SKM-1 (cell line): ENCODE results near the gene OR1S2.
"Not testable (repeated sequence)": the region's sequence is repeated elsewhere in the genome, so short reads cannot be mapped to it uniquely, and the experiment has no call there.

Experiments
- DNase-seq: peaks from one replicate; lab custom pipeline; 2025; ENCODE audit not compliant: unreplicated experiment; lab: John Stamatoyannopoulos, UW

Gene OR1S2

DNA sequence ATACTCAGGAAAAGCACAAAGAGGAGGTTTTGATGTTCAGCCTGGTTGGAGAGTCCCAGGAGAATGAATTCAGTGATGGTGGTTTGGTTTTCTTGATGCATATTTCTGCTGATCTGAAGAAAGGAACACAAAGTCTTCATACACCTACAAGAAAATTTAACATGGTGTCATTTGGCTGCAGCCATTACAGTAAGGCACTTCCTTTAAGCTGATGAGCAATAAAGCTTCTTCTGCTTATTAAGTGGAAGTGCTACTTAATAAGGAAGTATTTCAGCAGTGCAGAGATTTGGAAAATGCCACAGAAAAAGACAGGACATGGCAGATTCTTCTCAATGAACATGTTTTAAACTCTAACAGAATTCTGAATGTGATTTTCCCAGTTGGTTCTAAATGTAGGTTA is at the start of gene OR1S2:
TSS of gene OR1S2 (minus strand) at position 101 of the 400 bp plus-strand sequence. CDS start at position 101, 0 bp downstream.
- DNase-seq, result no peak

- no peak for DNase-seq
These were observed 40.0 kb upstream of the OR1S2 start for GRCh38 chr11:58243954-58244353.

GRCh38 chr11:58227956-58228615 is 24.1 kb upstream of the OR1S2 start:
- no peak for DNase-seq

GRCh38 chr11:58222721-58223120 is 18.8 kb upstream of the OR1S2 start:
- DNase-seq, result no peak

DNA sequence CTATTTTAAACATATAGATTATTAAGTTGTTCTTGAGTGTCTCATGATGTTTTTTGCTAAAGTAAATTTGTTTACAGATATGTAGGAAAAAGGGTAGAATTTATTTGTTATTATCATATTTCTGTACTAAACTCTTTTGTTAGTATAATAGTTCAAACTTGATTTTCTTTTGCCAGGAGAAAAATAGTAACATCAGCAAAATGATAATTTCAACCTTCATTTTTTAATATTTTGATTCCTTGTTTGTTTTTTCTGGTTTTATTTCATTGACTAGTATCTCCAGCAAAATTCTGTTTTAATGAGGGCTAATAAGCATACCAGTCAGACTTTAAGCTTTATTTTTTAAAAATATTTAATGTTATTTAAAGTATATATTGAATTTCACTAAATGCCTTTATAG is 12.5 kb upstream of the OR1S2 start:
- no peak for DNase-seq

GRCh38 chr11:58212420-58212819 is 8.5 kb upstream of the OR1S2 start, which contains the start of gene OR1S1:
Gene OR1S1, plus strand, starts transcription at chr11:58212720.
- DNase-seq, result not testable (repeated sequence)

DNA sequence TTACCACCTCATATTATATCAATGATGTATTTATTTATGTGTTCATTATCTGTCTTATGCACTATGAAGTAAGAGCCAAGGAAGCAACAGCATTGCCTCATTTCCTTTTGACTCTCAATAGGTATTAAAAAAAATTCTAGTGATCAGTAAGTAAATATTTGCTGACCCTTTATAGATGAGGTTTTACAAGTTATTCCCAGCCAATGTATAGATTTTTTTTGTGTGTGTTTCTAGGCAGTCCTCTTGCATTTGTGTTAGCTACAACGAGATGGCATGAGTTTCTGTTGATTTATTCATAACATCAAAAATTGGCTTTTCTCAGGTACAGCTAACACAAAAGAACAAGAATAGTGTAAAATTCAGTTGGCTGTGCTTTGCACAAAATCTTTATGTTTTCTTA is 4.7 kb downstream of the OR1S2 start:
- DNase-seq, result no peak

DNA sequence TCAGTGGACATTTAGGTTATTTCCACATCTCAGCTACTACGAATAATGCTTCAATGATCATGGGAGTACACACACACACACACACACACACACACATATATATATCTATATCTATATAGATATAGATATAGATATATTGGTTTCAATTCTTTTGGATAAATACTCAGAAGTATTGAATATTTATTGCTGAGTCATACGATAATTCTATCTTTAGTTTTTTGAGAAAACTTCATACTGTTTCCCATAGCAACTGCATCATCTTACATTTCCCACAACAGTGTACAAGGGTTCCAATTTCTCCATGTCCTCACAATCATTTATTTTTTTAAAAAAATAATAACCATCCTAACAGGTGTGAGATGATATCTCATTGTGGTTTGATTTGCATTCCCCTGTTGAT is 8.0 kb downstream of the OR1S2 start:
- no peak for DNase-seq

DNA sequence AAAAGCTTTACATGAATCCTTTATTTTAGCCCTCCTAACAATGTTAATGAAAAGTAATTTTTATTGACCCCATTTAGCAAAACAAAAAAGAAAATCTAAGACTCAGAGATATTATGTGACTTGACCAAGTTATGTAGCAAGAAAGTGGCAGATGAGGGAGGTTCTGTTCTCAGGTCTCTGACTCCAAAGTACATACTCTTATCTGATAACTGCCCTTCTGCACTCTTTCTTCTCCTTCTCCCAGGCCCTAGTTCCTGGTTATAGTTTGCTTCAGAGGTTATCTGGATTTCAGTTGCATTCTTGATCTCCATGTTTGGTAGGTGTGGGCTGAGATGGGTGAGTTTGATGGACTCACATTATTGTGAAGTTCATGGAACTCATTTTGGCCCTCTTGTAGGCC is 10.6 kb downstream of the OR1S2 start:
- DNase-seq, result no peak

DNA sequence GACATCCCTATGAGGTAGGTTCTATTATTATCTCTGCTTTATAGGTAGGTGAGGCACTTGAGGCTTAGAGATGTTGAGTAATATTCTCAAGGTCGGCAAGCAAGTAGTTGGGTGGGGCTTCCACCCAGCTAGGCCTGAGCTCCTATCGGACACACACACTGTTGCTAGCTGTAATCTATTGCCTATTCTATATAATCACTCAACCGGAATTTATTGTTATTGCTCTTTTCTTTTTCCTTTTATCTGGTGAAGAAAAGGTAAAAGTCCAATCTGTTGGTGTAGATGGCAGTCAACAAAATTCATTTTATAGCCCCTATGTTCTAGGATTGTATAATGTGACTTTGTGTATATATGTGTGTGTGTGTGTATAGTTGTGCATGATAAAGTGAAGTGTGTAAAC is 11.7 kb downstream of the OR1S2 start:
- DNase-seq, result no peak

- no peak for DNase-seq
These were observed 15.2 kb downstream of the OR1S2 start, which contains the start of gene OR9Q2 for GRCh38 chr11:58188770-58189169. Gene OR9Q2, plus strand, starts transcription at chr11:58189070. Its CDS starts 1,421 bp downstream, at chr11:58190491.

DNA sequence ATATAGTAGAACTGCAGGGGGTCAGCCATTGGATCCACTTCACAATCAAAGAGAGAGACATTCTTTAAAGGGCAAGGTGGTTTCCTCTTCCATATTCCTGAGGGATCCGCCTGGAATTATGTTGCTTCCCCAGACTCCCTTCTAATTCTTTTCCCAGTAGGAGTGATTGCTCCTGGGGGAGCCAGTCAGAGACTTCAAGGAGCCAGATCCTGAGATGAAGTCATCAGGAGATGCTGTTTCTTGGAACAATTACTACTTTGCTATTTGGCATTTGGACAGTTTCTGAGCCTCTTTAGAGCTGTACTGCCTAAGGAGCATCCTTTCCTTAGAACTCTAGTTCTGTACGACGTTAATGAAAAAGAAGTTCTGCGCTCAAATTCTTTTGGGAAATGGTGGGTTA is 17.0 kb downstream of the OR1S2 start:
- DNase-seq, result no peak

GRCh38 chr11:58179648-58180047 is 24.3 kb downstream of the OR1S2 start:
- no peak for DNase-seq

DNA sequence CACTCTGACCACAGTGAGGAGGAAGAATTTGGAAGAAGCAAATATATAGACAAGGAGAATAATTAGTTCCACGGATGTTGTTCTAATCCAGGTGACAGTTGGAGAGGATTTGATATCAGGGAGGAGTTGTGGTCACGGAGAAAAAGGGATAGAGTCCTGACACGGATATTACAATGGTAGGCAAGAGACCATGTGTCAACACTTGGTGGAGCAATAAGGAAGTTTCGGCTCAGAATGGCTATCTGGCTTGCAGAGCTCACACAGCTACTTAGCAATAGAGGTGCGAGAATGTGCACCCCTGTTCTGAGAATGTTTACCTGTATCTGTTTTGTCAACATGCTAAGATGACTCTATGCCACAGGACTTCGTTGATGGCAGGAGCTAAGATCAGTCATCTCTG is 25.5 kb downstream of the OR1S2 start:
- no peak for DNase-seq

GRCh38 chr11:58177409-58178054 is 26.4 kb downstream of the OR1S2 start:
- no peak for DNase-seq

DNA sequence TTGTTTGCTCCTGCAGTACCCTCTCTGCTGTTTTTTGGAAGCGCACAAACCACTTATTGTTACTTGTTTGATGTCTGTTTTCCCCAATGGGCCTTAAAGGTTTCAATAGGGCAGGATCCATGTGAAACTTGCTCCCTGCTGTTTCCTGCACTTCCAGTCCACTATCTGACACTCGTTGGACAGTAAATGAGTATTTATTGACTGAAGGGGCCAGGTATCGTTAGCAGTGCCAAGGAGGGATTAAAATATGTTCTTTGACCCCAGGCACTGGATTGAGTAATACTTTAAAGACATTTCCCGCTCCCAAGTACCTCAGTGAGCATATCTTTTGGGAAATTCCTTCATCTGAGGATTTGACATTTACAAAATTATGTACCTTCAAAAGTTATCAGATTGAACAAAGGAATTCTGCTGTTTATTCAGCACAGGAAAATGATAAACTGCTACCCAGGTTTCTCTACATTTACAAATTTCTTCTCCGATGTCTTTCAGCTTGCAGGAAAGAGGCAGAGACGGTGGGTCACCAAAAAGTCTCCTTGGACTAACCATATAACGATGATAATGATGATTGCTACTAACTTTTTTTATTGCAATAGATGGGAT is 38.3 kb downstream of the OR1S2 start:
- no peak for DNase-seq

- DNase-seq, result no peak
These were observed 39.0 kb downstream of the OR1S2 start for GRCh38 chr11:58164990-58165389.

DNA sequence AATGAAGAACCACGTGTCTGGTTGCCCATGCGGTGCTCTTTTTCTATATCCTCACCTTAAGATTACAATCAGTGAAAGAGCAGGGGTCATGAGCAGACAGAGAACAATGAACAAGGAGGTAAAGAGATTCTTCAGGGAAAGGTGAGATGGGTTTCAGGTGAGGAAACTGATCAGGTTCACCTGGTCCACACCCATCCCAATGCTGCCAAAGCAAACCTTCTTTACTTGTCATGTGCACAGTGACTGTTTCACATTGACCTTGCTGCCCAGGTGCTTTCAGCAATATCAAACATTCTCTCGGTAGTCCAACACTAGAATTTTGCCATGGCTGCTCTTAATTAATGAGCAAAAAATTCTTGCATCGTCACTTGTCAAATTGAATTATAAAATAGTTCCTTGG is 39.6 kb downstream of the OR1S2 start:
- DNase-seq, result no peak
